Astrocyte of the hippocampus (primary cell): ENCODE data around the gene MSMB.
"Not testable (repeated sequence)": the region's sequence is repeated elsewhere in the genome, so short reads cannot be mapped to it uniquely, and the experiment has no call there.

Experiments used
- DNase-seq: peaks from one replicate; pipeline ENCODE4 v3.0.0; 2011; ENCODE audit warnings: low read depth, low spot score

Gene MSMB

GRCh38 chr10:46046261-46046660 is at the start of gene MSMB:
Gene MSMB (minus strand): TSS chr10:46046269. CDS start chr10:46046237, 32 bp downstream.
- no peak for DNase-seq

GRCh38 chr10:46094931-46095750 is 49.1 kb upstream of the MSMB start:
- no peak for DNase-seq

- no peak for DNase-seq
Measured at GRCh38 chr10:46094197-46094500, 48.1 kb upstream of the MSMB start.

DNA sequence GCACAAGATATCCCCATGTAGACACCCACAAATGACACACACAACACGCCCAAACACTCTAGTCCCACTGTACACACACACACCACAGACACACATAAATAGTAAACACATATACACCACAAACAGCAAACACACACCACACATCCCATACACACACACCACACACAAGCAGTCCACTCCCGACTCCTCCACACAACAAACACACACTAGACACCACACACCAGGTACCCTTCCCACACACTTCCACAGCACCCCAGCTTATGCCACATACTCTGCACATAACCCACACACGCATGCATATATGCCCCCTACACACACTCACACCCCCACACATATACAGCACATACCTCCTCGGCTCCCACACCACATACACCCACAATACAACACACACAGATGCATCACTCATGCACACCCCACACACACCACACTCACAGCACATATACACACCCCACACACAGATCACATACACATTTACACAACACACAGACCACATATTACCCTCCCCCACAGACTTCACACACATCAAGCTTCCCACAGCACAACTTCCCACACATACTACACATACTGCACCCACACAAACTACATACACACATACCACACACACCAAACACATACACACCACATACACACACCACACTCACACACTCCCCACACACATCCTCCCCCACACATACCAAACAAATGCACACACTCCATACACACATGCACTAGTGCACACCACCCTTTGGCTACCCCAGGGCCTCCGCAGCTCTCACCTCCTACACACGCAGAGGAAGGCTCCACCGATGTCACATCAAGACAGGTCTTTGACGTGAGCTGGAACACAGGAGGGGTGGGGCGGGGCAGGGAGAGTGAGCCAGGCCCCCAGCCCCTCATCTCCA is 47.5 kb upstream of the MSMB start:
- DNase-seq = not testable (repeated sequence)

DNA sequence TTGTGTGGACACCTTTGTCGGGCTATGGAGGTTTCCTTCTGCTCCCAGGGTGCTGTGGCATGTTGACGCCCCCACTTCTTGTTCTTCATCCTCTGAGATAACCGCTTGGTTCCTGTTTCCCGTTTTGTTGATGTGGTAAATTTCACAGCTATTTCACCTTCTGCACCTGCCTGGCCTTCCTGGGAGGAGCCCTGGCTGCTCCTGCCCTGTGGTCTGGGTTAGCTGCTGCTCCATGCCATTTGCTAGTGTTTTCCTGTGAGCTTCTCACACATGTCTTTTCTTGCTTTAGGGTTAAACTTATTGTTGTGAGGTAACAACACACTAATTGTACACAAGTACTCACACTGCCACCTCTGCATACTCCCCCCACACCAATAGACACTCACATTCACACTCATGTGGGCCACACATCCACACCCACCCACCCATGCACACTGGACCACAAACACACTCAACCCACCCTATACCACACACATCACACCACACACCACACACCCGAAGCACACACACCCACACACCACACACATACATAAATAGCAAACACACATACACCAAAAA is 46.5 kb upstream of the MSMB start:
- DNase-seq = no peak

DNA sequence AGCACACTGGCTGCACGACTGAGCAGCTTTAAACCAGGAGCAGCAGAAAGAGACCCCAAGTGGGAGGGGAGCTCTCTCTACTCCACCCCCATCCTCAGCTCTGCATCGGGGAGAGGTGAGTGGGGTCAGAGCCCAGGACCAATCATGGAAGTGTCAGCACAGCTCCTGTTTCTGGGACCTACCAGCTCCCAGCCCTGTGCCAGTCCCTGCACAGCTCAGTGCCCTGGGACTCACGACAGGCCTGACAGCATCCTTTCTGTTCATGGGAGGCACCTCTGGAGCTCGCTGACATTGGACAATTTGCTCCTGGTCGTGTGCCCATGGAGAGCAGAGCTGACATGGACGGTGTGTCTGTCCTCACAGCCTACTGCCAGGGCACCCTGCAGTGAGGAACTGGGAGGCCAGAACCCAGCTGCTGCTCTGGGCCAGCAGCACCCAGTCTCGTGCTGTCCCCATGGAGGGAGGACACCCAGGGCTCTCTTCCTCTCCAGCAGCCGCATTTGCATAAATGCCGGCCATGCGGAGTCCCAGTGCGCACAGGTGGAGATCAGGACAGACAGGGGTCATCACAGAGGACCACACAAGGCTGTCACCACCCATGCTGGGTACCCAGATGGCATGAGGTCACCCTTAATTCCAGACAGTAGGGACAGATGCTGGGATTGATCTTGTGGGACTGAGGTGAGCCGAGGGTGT is 45.9 kb upstream of the MSMB start:
- DNase-seq = no peak

GRCh38 chr10:46091080-46091827 is 45.2 kb upstream of the MSMB start:
- DNase-seq = no peak

- DNase-seq = no peak
Measured at GRCh38 chr10:46090258-46090812, 44.3 kb upstream of the MSMB start.

DNA sequence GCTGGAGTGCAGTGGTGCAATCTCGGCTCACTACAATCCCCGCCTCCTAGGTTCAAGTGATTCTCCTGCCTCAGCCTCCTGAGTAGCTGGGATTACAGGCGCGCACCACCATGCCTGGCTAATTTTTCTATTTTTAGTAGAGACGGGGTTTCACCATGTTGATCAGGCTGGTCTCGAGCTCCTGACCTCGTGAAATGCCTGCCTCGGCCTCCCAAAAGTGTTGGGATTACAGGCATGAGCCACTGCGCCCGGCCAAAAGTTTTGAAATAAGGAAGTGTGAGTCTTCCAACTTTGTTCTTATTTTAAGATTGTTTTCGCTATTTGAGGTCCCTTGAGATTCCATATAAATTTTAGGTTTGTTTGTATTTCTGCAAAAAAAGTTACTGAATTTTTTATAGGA is 41.3 kb upstream of the MSMB start:
- DNase-seq = not testable (repeated sequence)

GRCh38 chr10:46084321-46085165 is 38.5 kb upstream of the MSMB start:
- DNase-seq = no peak

DNA sequence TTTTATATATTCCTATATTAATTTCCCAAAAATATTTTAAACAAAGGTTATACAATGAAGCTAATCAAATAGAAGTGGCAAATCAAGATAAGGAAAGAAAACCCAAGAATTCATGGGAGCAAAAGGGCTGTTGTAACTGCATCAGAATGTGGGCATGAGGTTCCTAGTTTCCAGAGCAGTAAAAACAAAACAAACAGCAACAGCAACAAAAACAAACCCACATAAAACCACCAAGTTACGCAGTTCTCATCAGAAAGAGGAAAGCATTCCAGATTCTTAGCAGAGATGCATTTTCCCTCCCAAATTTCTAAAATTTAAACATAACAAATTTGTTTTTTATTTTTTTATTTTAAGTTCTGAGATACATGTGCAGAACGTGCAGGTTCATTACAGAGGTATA is 34.8 kb upstream of the MSMB start:
- DNase-seq = peak; percentile 15

DNA sequence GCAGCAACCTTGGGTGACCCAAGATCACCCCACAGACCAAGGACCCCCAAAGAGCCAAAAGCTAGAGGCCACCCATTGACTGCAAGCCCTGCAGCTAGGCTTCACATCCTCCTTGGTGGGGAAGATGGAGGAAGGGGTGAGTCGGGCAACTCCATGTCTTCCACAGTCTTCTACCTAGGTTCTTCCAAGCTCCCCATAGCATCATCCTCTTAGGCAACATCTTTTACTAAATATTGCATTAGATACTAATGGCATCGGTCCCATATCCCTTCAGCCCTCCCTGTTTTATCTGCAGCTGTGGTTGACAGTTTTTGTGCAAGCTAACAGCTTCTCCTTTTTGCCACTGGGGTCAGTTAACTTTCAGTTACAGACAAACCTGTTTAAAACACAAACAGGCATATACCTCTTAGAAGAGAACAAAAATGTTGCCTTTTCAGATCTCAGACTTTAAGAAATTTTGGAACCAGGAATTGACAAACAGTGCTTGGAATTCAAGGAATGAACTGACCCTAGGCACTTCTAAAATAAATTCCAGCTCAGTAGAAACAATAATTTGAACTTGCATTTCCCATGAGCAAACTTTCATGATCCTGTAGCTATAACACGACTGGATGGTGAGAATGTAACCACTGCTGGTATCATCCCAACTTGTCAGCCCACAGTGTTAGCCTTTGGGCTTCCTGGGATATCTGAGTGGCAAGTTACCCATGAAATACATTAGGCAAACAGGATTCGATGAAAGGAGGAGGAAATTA is 33.9 kb upstream of the MSMB start:
- DNase-seq = no peak

DNA sequence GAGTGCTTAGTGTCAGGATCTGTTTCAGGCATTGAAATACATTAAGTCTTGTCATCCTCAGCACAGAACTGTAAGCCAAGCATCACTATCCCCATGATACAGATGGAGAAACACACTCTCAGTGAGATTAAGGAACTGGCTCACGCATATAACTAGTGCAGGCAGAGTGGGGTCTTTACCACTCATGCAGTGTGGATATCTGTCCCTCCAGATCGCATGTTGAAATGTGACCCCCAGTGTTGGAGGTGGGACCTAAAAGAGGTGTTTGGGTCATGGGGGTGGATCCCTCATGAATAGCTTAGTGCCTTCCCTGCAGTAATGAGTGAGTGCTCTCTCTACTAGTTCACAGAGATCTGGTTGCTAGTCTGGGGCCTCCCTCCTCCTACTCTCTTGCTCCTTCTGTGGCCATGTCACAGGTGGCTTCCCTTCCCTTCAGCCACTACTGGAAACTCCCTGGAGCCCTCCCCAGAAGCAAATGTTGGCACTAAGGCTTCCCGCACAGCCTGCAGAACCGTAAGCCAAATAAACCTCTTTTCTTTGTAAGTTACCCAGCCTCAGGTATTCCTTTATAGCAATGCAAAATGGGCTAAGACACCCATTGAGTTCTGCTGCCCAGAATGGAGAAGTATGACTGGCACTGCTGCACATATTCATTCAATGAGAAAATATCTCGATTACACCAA is 31.8 kb upstream of the MSMB start:
- DNase-seq = no peak

- no peak for DNase-seq
Measured at GRCh38 chr10:46077141-46077554, 31.1 kb upstream of the MSMB start.

- DNase-seq = no peak
Measured at GRCh38 chr10:46075869-46076268, 29.8 kb upstream of the MSMB start.

DNA sequence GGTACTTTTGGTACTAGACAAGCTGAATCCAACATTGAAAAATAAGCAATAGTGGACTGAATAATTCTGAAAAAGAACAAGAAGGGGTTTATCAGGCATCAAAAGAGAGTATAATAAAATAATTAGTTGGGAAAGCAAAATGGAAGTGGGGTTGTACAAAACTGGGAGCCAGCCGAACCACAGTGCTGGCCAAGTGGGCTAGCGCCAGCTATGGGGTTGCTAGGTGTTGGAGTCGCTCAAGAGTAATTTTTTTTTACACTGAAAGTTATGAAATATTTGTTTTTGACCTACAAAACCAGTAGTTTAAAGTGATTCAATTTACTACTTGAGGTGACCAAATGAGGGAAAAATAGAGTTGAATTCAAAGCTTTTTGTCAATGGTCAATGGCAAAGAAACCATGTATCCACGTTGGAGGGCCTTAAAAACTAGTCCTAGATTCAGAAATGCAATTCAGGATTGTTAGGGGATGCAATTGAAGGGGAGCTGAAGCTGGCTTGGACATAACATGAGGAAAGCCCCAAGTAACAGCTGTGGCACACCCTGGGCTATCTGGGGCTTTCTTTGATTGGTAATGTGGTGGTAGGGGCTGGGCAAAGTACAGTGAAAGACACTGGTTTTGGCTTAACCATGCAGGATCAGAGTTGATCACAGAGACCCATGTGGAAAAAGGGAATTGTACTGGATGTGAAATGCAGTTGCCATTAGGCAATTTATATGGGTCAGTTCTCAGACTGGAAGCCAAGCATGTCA is 28.3 kb upstream of the MSMB start:
- no peak for DNase-seq

DNA sequence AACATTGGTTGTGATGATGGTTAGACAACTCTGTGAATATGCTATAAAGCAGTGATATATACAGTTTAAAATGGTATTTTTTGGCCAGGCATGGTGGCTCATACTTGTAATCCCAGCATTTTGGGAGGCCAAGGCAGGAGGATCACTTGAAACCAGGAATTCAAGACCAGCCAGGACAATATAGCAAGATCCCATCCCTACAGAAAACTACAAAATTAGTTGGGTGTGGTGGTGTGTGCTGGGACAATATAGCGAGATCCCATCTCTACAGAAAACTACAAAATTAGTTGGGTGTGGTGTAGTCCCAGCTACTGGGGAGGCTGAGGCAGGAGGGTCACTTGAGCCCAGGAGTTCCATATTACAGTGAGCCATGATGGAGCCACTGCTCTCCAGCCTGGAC is 27.5 kb upstream of the MSMB start:
- DNase-seq = no peak

DNA sequence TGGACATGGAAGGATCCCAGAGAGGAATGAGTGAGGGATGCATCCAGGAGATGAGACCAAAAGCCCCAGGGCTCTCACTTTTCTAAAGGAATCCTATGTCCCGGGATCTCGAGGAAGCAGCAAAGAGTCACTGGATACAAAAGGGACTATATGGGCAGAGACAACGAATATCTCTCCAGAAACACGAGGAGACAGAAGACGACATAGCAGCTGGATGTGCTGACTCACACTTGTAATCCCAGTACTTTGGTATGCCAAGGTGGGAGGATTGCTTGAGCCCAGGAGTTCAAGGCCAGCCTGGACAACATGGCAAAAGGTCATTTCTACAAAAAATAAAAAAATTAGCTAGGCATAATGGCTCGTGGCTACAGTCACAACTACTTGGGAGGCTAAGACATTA is 24.7 kb upstream of the MSMB start:
- DNase-seq = no peak
